CD4-positive, alpha-beta T cell treated with Interleukin-2 at 100 ng/mL for 4 hours (primary cell): ENCODE results near the gene RHBG.
A peak's percentile ranks its signal among the peaks of the same experiment; 100 is the strongest.
"Not testable (repeated sequence)": the region's sequence is repeated elsewhere in the genome, so short reads cannot be mapped to it uniquely, and the experiment has no call there.

ENCODE experiments used
- DNase-seq: peaks from one replicate; pipeline ENCODE4 v3.0.0-alpha.2; 2020; ENCODE audit warnings: low spot score

Gene RHBG, protein sequence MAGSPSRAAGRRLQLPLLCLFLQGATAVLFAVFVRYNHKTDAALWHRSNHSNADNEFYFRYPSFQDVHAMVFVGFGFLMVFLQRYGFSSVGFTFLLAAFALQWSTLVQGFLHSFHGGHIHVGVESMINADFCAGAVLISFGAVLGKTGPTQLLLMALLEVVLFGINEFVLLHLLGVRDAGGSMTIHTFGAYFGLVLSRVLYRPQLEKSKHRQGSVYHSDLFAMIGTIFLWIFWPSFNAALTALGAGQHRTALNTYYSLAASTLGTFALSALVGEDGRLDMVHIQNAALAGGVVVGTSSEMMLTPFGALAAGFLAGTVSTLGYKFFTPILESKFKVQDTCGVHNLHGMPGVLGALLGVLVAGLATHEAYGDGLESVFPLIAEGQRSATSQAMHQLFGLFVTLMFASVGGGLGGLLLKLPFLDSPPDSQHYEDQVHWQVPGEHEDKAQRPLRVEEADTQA

GRCh38 chr1:156368889-156369684 lies at the start of gene RHBG:
TSS of gene RHBG (plus strand) at chr1:156369211. CDS start at chr1:156369250, 39 bp downstream.
- no peak for DNase-seq

- peak; percentile 34 for DNase-seq
These were observed 49.3 kb upstream of the RHBG start for GRCh38 chr1:156319664-156320063.

GRCh38 chr1:156320560-156320959 lies 48.5 kb upstream of the RHBG start:
- DNase-seq = no peak

DNA sequence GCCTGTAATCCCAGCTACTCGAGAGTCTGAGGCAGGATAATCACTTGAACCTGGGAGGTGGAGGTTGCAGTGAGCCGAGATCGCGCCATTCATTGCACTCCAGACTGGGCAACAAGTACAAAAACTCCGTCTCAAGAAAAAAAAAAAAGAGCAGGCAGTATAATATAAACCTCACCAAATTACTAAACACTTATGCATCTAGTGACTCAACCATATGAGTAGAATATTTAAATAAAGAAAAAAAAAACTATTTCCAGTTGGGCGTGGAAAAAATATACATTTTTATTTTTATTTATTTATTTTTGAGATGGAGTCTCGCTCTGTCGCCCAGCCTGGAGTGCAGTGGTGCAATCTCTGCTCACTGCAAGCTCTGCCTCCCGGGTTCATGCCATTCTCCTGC lies 45.8 kb upstream of the RHBG start:
- DNase-seq = not testable (repeated sequence)

DNA sequence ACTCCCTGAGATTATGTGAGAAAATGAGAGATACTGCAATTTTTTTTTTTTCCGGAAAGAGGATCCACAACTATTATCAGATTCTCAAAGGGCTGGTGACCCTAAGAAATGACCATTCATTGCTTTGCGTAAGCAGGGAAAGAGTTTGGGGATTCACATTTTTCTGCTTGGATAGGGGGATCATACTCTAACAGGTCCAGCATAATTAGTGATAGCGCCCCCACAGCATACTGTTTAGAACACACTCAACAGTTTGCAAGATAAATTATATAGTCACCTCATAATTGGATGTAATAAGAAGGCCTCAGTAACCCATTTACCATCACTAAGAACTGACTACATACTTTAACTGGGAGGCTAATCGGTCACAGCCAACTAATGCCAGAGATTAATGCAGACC lies 32.8 kb upstream of the RHBG start:
- DNase-seq = no peak

DNA sequence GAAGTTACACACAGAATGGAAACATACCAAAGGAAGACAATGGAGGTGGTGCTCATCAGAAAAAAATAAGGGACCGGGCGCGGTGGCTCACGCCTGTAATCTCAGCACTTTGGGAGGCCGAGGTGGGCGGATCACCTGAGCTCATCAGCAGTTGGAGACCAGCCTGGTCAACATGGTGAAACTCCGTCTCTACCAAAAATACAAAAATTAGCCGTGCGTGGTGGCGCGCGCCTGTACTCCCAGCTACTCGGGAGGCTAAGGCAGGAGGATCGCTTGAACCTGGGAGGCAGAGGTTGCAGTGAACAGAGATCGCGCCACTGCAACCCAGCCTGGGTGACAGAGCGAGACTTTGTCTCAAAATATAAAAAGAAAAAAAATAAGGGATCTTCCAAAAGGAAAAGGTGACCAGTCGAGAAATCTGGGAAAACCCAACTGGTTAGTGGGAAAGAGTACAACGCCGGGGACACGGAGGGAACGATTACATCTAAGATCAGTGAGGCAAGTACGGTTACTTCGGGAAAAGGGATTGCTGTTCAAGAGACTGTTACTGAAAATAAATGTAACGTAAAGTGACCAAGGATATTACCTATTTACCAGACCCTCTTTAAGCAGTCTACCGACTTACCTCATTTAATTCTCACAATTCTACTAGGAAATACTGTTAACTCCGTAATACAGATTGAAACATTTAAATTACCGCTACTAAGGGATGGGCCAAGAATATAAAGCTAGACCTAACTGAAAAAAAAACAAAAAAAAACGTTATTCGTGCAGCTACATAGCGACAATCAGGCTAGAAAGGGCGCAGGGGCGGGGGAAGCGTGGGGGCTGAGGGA lies 31.7 kb upstream of the RHBG start:
- no peak for DNase-seq

DNA sequence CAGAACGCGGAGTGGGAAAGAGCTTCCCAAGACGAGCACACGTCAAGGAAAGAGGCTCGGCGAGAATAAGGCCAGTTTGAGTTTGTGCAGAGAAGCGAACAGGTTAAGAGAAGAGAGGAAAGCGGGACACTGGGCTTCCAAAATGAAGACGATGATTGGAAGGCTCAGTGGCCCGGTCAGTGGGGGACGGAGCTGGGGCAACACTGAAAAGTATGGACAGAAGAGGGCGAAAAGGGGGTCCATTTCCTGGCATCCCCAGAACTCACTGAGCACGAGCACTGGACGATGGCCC lies 31.2 kb upstream of the RHBG start:
- no peak for DNase-seq

- DNase-seq = peak; percentile 100
These were observed 30.6 kb upstream of the RHBG start, which contains the start of the genes CCT3 and TSACC for GRCh38 chr1:156338180-156338976. TSS of gene CCT3 (minus strand) at chr1:156338292. CDS start at chr1:156338184, 108 bp downstream. TSS of gene TSACC (plus strand) at chr1:156338526. CDS start at chr1:156339758, 1,232 bp downstream.

- no peak for DNase-seq
These were observed 26.6 kb upstream of the RHBG start for GRCh38 chr1:156342166-156342955.

- no peak for DNase-seq
These were observed 24.6 kb upstream of the RHBG start for GRCh38 chr1:156344409-156344808.

DNA sequence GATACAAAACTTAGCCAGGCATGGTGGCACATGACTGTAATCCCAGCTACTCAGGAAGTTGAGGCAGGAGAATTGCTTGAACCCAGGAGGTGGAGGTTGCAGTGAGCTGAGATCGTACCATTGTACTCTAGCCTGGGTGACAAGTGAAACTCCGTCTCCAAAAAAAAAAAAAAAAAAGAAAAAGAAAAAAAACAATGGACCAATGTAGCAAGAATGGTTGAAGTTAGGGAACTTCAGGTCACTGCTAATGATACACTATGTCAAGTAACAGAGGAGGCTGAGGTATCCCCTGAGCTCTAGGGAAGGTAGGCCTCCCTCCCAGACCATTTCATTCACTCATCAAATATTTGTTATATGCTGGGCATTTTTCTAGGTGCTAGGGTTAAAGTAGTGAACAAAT lies 23.0 kb upstream of the RHBG start:
- DNase-seq = not testable (repeated sequence)

- DNase-seq = no peak
These were observed 22.4 kb upstream of the RHBG start for GRCh38 chr1:156346636-156347035.

GRCh38 chr1:156347331-156347730 lies 21.7 kb upstream of the RHBG start:
- no peak for DNase-seq

- not testable (repeated sequence) for DNase-seq
These were observed 16.5 kb upstream of the RHBG start for GRCh38 chr1:156352481-156352880.

DNA sequence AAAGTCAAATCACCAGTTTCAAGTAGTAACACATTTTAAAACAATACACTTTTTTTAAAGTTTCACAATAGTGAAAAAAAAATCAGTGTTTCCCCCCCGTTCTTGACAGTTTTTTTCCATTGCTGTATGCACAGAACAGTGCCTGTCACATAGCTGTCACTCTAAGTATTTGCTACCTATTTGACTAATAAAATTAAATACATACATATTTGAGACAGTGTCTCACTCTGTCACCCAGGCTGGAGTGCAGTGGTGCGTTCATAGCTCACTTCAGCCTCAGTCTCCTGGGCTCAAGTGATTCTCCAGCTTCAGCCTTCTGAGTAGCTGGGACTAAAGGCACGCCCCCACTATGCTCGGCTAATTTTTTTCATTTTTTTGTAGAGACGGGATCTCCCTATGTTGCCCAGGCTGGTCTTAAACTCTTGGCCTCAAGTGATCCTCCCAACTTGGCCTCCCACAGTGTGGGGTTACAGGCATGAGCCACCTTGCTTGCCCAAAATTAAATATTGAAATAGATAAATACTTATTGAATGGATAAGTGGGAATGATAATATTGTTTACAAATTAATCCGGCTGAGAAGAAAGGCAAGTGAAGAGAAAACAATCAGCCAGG lies 12.6 kb upstream of the RHBG start:
- no peak for DNase-seq

GRCh38 chr1:156356875-156357534 lies 12.0 kb upstream of the RHBG start:
- DNase-seq = peak; percentile 74

- DNase-seq = no peak
These were observed 11.0 kb upstream of the RHBG start for GRCh38 chr1:156357977-156358376.

- no peak for DNase-seq
These were observed 10.4 kb upstream of the RHBG start for GRCh38 chr1:156358641-156359040.

GRCh38 chr1:156359249-156359648 lies 9.8 kb upstream of the RHBG start:
- DNase-seq = no peak

GRCh38 chr1:156359973-156360372 lies 9.0 kb upstream of the RHBG start:
- no peak for DNase-seq
